ENCODE results near the gene TBC1D2. TPM values are rescaled to one million over a fixed set of nuclear protein-coding genes. Genes with fewer than 3 reads are reported as not detected.
"Not testable (repeated sequence)": the region's sequence is repeated elsewhere in the genome, so short reads cannot be mapped to it uniquely, and the experiment has no call there.

TBC1D2 gene
- total and polyA plus RNA-seq, 7 donors: 1.3 to 2.9 (median 2.1) TPM

DNA sequence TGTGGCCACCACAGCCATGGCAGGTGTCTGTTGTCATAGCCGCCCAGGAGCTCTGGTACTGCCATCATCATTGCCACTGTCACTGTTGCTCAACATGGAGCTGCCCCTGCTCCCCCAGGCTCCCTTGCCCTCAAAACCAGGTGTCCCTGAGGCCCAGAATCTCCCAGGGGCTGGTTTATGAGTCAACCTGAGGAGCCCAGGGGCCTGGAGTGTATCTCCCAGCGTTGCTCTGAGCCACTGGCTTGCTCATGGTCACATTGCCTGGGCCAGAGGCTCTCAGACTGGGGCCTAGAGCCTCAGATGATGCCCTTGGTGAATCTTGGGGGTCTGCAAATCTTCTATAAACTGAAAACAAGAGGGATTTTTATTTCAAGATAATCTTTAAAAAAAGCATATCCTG lies 24.7 kb upstream of the TBC1D2 start:
- no peak for DNase-seq
- Histone ChIP-seq H3K4me3 (no peak overlapping the region), H3K36me3 (ENCODE audit: insufficient read depth in 1 of 2, low read depth in 1 of 2) (no peaks in the 10 kb centered on the region), H3K27me3 (ENCODE audit: insufficient read depth in 3 of 3, low read length in 2 of 3) (peaks cover 0 to 35% (median 0%) of the 10 kb centered on the region in 3 donors), H3K4me1 (no peaks in the 10 kb centered on the region), H3K9me3 (no peaks in the 10 kb centered on the region), H3K27ac (no peak overlapping the region)
- 61 to 73% (median 71%) methylated on average over 2 of the region's 2 CpGs for WGBS, 3 donors
- TF ChIP-seq, protein P1, sequence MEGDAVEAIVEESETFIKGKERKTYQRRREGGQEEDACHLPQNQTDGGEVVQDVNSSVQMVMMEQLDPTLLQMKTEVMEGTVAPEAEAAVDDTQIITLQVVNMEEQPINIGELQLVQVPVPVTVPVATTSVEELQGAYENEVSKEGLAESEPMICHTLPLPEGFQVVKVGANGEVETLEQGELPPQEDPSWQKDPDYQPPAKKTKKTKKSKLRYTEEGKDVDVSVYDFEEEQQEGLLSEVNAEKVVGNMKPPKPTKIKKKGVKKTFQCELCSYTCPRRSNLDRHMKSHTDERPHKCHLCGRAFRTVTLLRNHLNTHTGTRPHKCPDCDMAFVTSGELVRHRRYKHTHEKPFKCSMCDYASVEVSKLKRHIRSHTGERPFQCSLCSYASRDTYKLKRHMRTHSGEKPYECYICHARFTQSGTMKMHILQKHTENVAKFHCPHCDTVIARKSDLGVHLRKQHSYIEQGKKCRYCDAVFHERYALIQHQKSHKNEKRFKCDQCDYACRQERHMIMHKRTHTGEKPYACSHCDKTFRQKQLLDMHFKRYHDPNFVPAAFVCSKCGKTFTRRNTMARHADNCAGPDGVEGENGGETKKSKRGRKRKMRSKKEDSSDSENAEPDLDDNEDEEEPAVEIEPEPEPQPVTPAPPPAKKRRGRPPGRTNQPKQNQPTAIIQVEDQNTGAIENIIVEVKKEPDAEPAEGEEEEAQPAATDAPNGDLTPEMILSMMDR (IDR thresholded peaks at IDR 0.05): no peak
- no peak for ATAC-seq
- intact Hi-C loops (cut with DNase I): no loop called here

DNA sequence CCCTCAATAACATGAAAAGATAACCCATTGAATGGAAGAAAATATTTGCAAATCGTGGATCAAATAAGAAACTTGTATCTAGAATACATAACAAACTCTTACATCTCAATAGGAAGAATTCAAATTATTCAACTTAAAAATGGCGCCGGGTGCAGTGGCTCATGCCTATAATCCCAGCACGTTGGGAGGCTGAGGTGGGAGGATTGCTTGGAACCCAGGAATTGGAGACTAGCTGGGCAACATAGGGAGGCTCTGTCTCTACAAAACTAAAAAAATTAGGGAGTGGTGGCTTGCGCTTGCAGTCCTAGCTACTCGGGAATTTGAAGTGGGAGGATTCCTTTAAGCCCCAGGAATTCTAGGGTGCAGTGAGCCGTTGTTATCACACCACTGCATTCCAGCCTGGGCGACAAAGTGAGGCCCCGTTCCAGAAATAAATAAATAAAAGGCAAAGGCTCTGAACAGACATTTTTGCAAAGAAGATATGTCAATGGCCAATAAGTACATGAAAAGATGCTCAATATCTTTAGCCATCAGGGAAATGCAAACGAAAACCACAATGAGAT lies 21.5 kb upstream of the TBC1D2 start:
- H3K36me3 ChIP-seq (ENCODE audit: insufficient read depth in 1 of 2, low read depth in 1 of 2): no peaks in the 10 kb centered on the region
- intact Hi-C loops (cut with DNase I): no loop called here
- WGBS, 3 donors: 75 to 80% (median 77%) methylated on average over 10 of the region's 10 CpGs
- peaks cover 0 to 30% (median 0%) of the 10 kb centered on the region in 3 donors for H3K27me3 ChIP-seq (ENCODE audit: insufficient read depth in 3 of 3, low read length in 2 of 3)
- ATAC-seq (no peak), DNase-seq (no peak)
- TF ChIP-seq, protein P1 (IDR thresholded peaks at IDR 0.05): no peak
- no peaks in the 10 kb centered on the region for H3K4me1 ChIP-seq
- no peak overlapping the region for H3K27ac ChIP-seq
- H3K4me3 ChIP-seq: no peak overlapping the region
- no peaks in the 10 kb centered on the region for H3K9me3 ChIP-seq

- H3K4me1 ChIP-seq: no peaks in the 10 kb centered on the region
- H3K4me3 ChIP-seq: no peak overlapping the region
- H3K27ac ChIP-seq: no peak overlapping the region
- DNase-seq (no peak), ATAC-seq (no peak)
- TF ChIP-seq, protein P1 (IDR thresholded peaks at IDR 0.05): no peak
- no peaks in the 10 kb centered on the region for H3K36me3 ChIP-seq (ENCODE audit: insufficient read depth in 1 of 2, low read depth in 1 of 2)
- intact Hi-C loops (cut with DNase I): no loop called here
- H3K27me3 ChIP-seq (ENCODE audit: insufficient read depth in 3 of 3, low read length in 2 of 3): peaks cover 0 to 19% (median 0%) of the 10 kb centered on the region in 3 donors
- 87 to 95% (median 89%) methylated on average over 2 of the region's 2 CpGs for WGBS, 3 donors
- no peaks in the 10 kb centered on the region for H3K9me3 ChIP-seq
Measured at GRCh38 chr9:98275159-98275558, 19.7 kb upstream of the TBC1D2 start.

GRCh38 chr9:98272083-98272482 lies 16.6 kb upstream of the TBC1D2 start:
- no peaks in the 10 kb centered on the region for H3K9me3 ChIP-seq
- TF ChIP-seq, protein P1 (IDR thresholded peaks at IDR 0.05): no peak
- 67 to 73% (median 67%) methylated on average over 3 of the region's 3 CpGs for WGBS, 3 donors
- peaks cover 0 to 4% (median 0%) of the 10 kb centered on the region in 3 donors for H3K27me3 ChIP-seq (ENCODE audit: insufficient read depth in 3 of 3, low read length in 2 of 3)
- no peak for DNase-seq
- ATAC-seq: no peak
- H3K4me3 ChIP-seq: no peak overlapping the region
- intact Hi-C loops (cut with DNase I): no loop called here
- no peak overlapping the region for H3K27ac ChIP-seq
- no peaks in the 10 kb centered on the region for H3K4me1 ChIP-seq
- H3K36me3 ChIP-seq (ENCODE audit: insufficient read depth in 1 of 2, low read depth in 1 of 2): no peaks in the 10 kb centered on the region

- H3K4me3 ChIP-seq: no peak overlapping the region
- no peaks in the 10 kb centered on the region for H3K9me3 ChIP-seq
- ATAC-seq (no peak), DNase-seq (no peak)
- H3K4me1 ChIP-seq: no peaks in the 10 kb centered on the region
- intact Hi-C loops (cut with DNase I): no loop called here
- no peaks in the 10 kb centered on the region for H3K36me3 ChIP-seq (ENCODE audit: insufficient read depth in 1 of 2, low read depth in 1 of 2)
- 27 to 39% (median 38%) methylated on average over 3 of the region's 3 CpGs for WGBS, 3 donors
- H3K27ac ChIP-seq: no peak overlapping the region
- TF ChIP-seq, protein P1 (IDR thresholded peaks at IDR 0.05): no peak
- peaks cover 0 to 4% (median 0%) of the 10 kb centered on the region in 3 donors for H3K27me3 ChIP-seq (ENCODE audit: insufficient read depth in 3 of 3, low read length in 2 of 3)
Measured at GRCh38 chr9:98271479-98271878, 16.0 kb upstream of the TBC1D2 start.

- H3K4me3 ChIP-seq; H3K4me1 ChIP-seq; H3K36me3 ChIP-seq (ENCODE audit: insufficient read depth in 1 of 2, low read depth in 1 of 2); H3K9me3 ChIP-seq; ATAC-seq; H3K27me3 ChIP-seq (ENCODE audit: insufficient read depth in 3 of 3, low read length in 2 of 3); DNase-seq; H3K27ac ChIP-seq; intact Hi-C loops (cut with DNase I): not testable (repeated sequence)
- WGBS, 3 donors: 32 to 47% (median 35%) methylated on average over 9 to 11 of the region's 11 CpGs
Measured at GRCh38 chr9:98270284-98270683, 14.8 kb upstream of the TBC1D2 start.

GRCh38 chr9:98269652-98270051 lies 14.2 kb upstream of the TBC1D2 start:
- WGBS, 3 donors: 52 to 62% (median 59%) methylated on average over 10 of the region's 10 CpGs
- intact Hi-C loops (cut with DNase I): loop anchor here in 1 of 2 donors (10.0 kb wide), 1 partner anchor 195 kb away; no protein-coding TSS in a partner anchor
- H3K27ac ChIP-seq: not testable (repeated sequence)

More at GRCh38 chr9:98269652-98270051, 14.2 kb upstream of the TBC1D2 start:
- not testable (repeated sequence) for H3K4me3 ChIP-seq; H3K9me3 ChIP-seq; DNase-seq; H3K27me3 ChIP-seq (ENCODE audit: insufficient read depth in 3 of 3, low read length in 2 of 3); H3K36me3 ChIP-seq (ENCODE audit: insufficient read depth in 1 of 2, low read depth in 1 of 2); ATAC-seq; H3K4me1 ChIP-seq
